ENCODE measurements around the gene LCE1D.

LCE1D gene

DNA sequence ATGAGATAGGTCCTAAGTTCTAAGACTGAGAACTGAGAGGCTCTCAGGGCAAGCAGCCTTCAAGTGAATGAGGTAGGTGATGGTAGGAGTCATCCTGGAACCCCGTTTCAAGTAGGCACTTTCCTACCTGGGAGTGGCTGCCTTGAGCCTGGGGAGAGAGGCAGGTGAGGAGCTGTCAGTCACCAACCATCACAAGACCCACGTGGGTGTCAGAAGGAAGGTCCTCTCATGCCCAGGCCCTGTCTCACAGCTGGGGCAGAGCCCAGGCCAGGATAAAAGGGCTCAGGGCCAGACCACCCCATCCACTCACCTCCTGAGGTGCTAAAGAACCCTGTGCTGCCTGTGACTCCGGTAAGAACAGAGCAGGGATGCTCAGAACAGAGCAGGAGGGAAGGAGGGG lies at the start of gene LCE1D:
Gene LCE1D (plus strand): TSS at position 301 of the 400 bp plus-strand sequence. CDS start 1,074 bp downstream, outside the sequence.
- no peak for DNase-seq

- no peak for DNase-seq
These were observed 48.7 kb upstream of the LCE1D start for GRCh38 chr1:152747831-152748230.

DNA sequence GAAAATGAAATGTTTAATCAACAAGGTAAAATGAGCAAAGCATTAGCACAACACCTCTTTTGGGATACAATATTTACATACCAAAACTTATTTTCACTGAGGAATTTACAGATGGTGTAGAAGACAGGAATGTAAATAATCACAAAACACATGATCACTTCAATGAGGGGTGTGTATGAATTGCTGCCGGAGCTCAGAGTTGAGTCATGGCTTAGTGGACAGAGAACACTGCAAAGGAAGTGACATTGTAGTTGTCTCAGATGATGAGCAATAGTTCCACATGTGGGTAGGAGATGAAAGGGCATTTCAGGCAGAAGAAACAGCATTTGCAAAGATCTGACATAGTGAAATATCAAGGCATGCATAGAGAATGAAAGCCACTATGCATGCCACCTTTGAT lies 44.3 kb upstream of the LCE1D start:
- no peak for DNase-seq

- no peak for DNase-seq
These were observed 42.9 kb upstream of the LCE1D start for GRCh38 chr1:152753586-152753985.

DNA sequence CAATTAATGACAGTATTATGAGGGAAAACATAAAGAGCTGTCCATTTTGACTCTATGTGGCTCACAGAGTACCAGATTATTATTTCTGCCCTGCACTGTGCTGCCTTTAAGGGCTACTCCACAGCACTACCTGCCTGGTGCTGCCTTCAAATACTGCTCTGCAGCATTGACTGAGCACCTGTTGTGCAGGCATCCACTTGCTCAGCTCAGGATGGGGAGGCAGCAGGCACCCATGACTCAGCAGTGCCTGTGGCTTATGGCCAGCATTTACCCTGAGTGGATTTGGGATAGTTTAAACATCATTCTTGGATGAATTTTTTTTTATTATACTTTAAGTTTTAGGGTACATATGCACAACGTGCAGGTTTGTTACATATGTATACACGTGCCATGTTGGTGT lies 39.6 kb upstream of the LCE1D start:
- DNase-seq = no peak

DNA sequence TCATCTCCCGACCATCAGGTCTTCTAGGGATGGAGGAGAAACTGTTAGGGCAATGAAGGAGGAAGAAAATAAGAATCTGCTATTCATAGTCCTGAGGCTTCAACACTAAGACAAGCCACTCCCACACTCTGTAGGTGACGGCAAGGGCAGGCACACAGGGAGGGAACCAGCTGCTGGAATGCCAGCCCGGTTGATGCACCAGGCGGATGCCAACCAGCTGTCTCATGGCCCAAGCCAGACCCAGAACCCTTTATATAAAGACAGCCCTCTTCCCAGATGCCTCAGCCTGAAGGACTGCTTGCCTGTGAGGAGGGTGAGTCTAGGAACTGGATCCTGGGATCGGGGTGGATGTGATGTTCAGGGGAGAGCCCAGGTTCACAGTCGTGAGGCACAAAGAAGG lies 38.8 kb upstream of the LCE1D start, which contains the start of gene KPRP:
Gene KPRP (plus strand): TSS at position 279 of the 400 bp plus-strand sequence. CDS start 1,564 bp downstream, outside the sequence.
- no peak for DNase-seq

- no peak for DNase-seq
These were observed 37.9 kb upstream of the LCE1D start for GRCh38 chr1:152758636-152759035.

DNA sequence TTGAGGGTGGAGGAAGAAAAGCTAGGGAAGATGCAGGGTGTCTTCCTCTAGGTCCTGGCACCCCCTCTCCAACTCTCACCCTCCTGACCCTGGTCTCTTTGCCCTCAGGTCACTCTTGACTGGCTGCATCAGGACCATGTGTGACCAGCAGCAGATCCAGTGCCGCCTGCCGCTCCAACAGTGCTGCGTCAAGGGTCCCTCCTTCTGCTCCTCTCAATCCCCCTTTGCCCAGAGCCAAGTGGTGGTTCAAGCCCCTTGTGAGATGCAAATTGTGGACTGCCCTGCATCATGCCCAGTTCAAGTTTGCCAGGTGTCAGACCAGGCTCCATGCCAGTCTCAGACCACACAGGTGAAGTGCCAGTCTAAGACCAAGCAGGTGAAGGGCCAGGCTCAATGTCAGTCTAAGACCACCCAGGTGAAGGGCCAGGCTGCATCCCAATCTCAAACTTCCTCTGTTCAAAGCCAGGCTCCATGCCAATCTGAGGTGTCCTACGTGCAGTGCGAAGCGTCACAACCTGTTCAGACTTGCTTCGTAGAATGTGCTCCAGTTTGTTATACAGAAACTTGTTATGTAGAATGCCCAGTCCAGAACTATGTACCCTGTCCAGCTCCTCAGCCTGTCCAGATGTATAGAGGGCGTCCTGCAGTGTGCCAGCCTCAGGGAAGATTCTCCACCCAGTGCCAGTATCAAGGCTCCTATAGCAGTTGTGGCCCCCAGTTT lies 36.9 kb upstream of the LCE1D start:
- no peak for DNase-seq

DNA sequence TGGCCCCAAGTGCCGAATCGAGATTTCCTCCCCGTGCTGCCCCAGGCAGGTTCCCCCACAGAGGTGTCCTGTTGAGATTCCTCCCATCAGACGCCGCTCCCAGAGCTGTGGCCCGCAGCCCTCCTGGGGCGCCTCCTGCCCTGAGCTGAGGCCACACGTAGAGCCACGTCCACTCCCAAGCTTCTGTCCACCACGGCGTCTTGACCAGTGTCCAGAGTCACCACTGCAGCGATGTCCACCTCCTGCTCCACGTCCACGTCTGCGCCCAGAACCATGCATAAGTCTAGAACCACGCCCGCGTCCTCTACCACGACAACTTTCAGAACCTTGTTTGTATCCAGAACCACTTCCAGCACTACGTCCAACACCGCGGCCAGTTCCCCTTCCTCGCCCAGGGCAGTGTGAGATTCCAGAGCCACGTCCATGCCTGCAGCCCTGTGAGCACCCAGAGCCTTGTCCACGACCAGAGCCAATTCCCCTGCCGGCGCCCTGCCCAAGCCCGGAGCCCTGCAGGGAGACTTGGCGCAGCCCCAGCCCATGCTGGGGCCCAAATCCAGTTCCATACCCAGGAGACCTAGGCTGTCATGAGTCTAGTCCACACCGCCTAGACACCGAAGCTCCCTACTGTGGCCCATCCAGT lies 35.9 kb upstream of the LCE1D start:
- DNase-seq = no peak

- no peak for DNase-seq
These were observed 34.8 kb upstream of the LCE1D start for GRCh38 chr1:152761609-152762213.

- DNase-seq = no peak
These were observed 27.5 kb upstream of the LCE1D start for GRCh38 chr1:152768847-152769533.

GRCh38 chr1:152770411-152770810 lies 26.1 kb upstream of the LCE1D start:
- DNase-seq = no peak

DNA sequence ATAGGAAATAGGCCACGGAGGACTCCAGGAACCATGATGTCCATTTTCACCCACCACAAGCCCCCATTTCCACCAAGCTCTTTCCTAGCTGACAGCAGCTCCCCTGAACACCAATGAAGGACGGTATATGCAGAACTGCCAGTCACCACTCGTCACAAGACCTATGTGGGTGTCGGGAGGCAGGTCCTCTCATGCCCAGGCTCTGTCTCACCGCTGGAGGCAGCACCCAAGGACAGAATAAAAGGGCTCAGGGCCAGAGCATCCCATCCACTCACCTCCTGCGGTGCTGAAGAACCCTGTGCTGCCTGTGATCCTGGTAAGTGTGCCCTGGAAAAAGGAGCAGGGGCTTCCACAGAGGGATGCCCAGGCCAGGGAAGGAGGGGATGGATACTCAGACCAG lies 21.6 kb upstream of the LCE1D start, which contains the start of gene LCE1F:
Gene LCE1F (plus strand): TSS at position 266 of the 400 bp plus-strand sequence. CDS start 1,232 bp downstream, outside the sequence.
- DNase-seq = no peak

DNA sequence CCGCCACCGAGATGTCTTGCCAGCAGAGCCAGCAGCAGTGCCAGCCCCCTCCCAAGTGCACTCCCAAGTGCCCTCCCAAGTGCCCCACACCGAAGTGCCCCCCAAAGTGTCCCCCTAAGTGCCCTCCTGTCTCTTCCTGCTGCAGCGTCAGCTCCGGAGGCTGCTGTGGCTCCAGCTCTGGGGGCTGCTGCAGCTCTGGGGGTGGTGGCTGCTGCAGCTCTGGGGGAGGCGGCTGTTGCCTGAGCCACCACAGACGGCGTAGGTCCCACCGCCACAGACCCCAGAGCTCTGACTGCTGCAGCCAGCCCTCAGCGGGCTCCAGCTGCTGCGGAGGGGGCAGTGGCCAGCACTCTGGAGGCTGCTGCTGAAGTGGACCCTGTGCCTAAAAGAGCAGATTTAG lies 20.2 kb upstream of the LCE1D start:
- no peak for DNase-seq

DNA sequence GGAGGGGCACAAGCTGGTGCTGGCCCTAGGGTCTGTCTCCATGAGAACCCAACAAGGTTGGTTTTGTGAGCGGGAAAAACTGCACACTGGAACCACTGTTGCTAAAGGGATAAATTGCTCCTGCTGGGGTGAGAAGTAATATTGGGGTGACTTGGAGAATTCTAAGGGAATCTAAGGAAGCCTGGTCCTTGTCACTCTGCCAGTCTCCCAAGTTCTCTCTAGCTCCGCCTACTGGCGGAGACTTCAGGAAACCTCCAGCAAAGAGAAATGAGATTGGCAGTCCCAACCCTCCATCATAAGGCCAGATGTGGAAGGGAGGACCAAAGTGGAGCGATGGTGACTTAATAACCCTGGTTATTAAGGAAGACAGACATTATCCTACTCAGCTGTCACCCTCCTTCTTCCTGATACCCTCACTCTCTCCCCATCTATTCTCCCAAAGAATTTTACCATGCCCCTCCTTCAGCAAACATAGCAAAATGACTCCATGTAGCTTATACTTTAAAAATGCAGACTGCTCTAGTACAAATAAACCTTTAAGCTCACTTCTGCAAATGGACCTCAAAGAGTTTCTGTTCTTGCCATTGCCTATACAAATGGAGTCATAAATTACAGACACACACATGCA lies 18.9 kb upstream of the LCE1D start:
- DNase-seq = peak; percentile 33

DNA sequence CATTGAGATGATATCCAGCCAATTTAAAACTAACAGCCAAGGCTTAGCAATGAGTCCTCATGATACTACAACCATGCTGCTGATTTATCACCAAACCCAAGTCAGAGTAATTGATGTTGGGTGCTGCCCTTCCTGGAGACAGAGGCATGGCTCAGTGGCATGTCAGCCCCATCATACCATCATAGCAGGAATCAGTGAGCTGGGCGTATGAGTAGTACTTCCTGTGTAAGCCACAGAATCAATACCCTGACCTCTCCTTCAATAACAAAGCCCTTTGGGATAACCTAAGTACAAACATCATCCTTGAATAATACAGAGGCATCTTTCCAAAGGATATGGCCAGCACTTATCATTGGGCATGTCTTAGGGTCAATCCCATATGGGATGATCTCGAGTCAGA lies 13.4 kb upstream of the LCE1D start:
- no peak for DNase-seq

GRCh38 chr1:152786077-152786476 lies 10.4 kb upstream of the LCE1D start, which contains the start of gene LCE1E:
TSS of gene LCE1E (plus strand) at chr1:152786257. CDS start at chr1:152787300, 1,043 bp downstream.
- no peak for DNase-seq

DNA sequence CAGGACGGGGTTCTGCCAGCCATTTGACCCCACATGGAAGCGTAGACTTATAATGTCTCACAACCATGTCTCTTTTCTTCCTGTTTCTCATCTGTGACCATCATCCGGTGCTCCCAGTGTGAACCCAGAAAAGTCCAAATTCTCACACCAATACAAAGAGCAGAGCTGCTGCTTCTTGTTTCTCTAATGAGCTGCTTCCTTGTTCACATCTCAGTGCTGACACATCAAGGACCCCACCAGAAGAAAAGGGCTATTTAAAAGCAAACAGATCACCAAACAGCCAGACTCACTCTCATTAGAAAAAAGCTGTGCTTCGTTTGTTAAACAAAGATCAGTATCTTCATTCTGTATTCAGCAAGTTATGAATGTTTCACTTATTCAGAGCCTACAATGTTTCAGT lies 835 bp upstream of the LCE1D start:
- no peak for DNase-seq

DNA sequence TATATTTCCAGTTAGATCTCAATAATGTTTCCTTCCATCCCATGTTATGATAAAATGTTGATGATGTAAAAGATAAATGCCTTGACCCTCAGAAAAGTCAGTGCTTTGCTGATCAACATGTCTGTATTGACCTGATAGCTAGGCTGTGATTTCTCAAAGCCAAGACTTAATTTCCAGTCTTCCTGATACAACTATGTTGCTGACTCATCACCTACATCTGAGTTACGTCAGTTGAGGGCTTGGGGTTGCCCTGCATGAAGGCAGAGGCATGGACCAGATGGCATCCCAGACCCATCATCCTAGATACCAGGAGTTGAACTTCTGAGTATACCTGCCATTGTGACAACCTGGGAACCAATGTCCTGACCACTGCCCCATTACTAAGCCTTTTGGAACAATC lies 4.8 kb downstream of the LCE1D start:
- DNase-seq = no peak

DNA sequence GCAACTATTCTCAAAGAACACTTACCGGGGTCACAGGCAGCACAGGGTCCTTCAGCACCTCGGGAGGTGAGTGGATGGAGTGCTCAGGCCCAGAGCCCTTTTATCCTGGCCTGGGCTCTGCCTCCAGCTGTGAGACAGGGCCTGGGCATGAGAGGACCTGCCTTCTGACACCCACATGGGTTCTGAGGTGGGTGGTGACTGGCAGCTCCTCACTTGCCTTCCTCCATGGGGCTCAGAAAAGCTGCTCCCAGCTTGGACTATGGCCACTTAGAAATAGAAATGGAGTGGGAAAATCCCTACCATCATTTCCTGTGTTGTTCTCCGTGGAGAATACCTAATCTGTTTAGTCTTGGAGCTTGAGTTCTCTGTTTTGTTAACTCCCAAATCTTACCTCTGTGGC lies 10.1 kb downstream of the LCE1D start, which contains the start of gene LCE1C:
Gene LCE1C (minus strand): TSS at position 76 of the 400 bp plus-strand sequence. CDS start 1,173 bp downstream, outside the sequence.
- no peak for DNase-seq

GRCh38 chr1:152811050-152811449 lies 14.5 kb downstream of the LCE1D start:
- no peak for DNase-seq

GRCh38 chr1:152811671-152812070 lies 15.2 kb downstream of the LCE1D start, which contains the start of gene LCE1B:
TSS of gene LCE1B (plus strand) at chr1:152811971. CDS start at chr1:152812447, 476 bp downstream.
- DNase-seq = no peak

Measured in hematopoietic multipotent progenitor cell treated with erythropoietin and hydrocortisone succinate and interleukin-3 and kit ligand, for 8 days (in vitro differentiated cells).